Tibial nerve (tissue), 4 donors: ENCODE measurements around the gene TMEM181. TPM values are rescaled to one million over a fixed set of nuclear protein-coding genes. Genes with fewer than 3 reads are reported as not detected.
"Not testable (repeated sequence)": the region's sequence is repeated elsewhere in the genome, so short reads cannot be mapped to it uniquely, and the experiment has no call there.

Experiments
- DNase-seq, 2 donors: peaks; one replicate each; pipeline ENCODE4 v3.0.0-alpha.2; 2019; ENCODE audit warnings: low spot score in 2 of 2
- H3K27ac ChIP-seq, 4 donors: fragments of 200-600 bp; sonication (generic) in 3 of 4; one replicate each; pipeline ENCODE4 v1.5.1; 2017 to 2019; ENCODE audit warnings: mild to moderate bottlenecking in 1 of 4
- H3K27me3 ChIP-seq, 2 donors: fragments of 200-600 bp; sonication (generic) in 1 of 2; one replicate each; pipeline versions ENCODE4 v1.5.1 to v1.6.0; 2017 to 2019
- H3K36me3 ChIP-seq, 3 donors: fragments of 200-600 bp; sonication (generic); one replicate each; pipeline ENCODE4 v1.5.1; 2018 to 2019
- H3K4me1 ChIP-seq, 4 donors: fragments of 200-600 bp; sonication (generic) in 3 of 4; one replicate each; pipeline ENCODE4 v1.5.1; 2017 to 2019
- H3K4me3 ChIP-seq, 4 donors: fragments of 200-600 bp; sonication (generic) in 3 of 4; one replicate each; pipeline ENCODE4 v1.5.1; 2017 to 2019; ENCODE audit warnings: mild to moderate bottlenecking in 1 of 4, moderate library complexity in 1 of 4
- H3K9me3 ChIP-seq, 4 donors: fragments of 200-600 bp; sonication (generic) in 3 of 4; one replicate each; pipeline ENCODE4 v1.5.1; 2017 to 2019
- EP300 ChIP-seq, 2 donors: sonication (generic); formaldehyde crosslinking; IDR thresholded peaks; one replicate each; pipeline ENCODE4 v1.6.1; 2017; ENCODE audit warnings: antibody characterized with exemption in 2 of 2, mild to moderate bottlenecking in 1 of 2
- POLR2A ChIP-seq, 2 donors: fragments of 450-650 bp; IDR thresholded peaks; one replicate each; pipeline ENCODE4 v1.6.1; 2017; ENCODE audit warnings: antibody characterized with exemption in 2 of 2, mild to moderate bottlenecking in 2 of 2, moderate library complexity in 2 of 2
- WGBS, 2 donors: methylation state at CpG; one replicate each; pipeline ENCODE4 v1.1.5; 2018; 5-methylcytosine and 5-hydroxymethylcytosine counted together
- total RNA-seq, 4 donors: library from RNA; depleted of rRNA; stranded (reverse); fragments of >200 nt; gene quantifications; one replicate each; pipeline ENCODE4 v1.1.0, GENCODE V29; 2016
- TF ChIP-seq, protein P1 (sequence below), 5 experiments: fragments of 200-600 bp in 3 of 5; fragments of 450-650 bp in 2 of 5; sonication (generic) in 3 of 5; IDR thresholded peaks; one replicate each; pipeline ENCODE4 v1.5.1; 2016 to 2019; ENCODE audit warnings: antibody characterized with exemption in 5 of 5, mild to moderate bottlenecking in 3 of 5, moderate library complexity in 2 of 5

The TMEM181 gene
- total RNA-seq, 4 donors from 2014 or later = 14.1 to 19.0 (median 17.8) TPM

DNA sequence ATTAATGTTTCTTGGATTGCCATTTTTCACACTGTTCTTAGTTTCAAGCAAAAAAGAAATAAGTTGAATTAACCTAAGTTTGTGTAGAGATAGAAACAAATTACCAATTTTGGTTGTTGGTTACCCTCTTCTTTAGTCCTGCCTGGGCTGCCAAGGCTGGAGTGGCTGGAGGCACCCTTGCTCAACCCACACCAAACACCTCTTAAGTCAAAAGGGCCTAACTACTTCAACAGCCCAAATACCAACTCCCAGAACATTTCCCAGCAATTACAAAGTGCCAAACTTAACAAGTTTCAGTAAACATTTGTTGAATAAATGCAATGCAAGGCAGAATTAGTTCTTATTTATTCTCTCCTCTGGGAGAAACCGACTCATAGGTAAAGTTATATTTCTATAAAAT lies 38.1 kb upstream of the TMEM181 start:
- Histone ChIP-seq H3K9me3 (peaks cover 0 to 5% (median 0%) of the 10 kb centered on the region in 4 donors), H3K4me1 (peaks cover 0 to 14% (median 7%) of the 10 kb centered on the region in 4 donors), H3K36me3 (no peaks in the 10 kb centered on the region), H3K27ac (no peak overlapping the region), H3K4me3 (no peak overlapping the region), H3K27me3 (peaks cover 0 to 46% of the 10 kb centered on the region in 2 donors)
- TF ChIP-seq, protein P1, sequence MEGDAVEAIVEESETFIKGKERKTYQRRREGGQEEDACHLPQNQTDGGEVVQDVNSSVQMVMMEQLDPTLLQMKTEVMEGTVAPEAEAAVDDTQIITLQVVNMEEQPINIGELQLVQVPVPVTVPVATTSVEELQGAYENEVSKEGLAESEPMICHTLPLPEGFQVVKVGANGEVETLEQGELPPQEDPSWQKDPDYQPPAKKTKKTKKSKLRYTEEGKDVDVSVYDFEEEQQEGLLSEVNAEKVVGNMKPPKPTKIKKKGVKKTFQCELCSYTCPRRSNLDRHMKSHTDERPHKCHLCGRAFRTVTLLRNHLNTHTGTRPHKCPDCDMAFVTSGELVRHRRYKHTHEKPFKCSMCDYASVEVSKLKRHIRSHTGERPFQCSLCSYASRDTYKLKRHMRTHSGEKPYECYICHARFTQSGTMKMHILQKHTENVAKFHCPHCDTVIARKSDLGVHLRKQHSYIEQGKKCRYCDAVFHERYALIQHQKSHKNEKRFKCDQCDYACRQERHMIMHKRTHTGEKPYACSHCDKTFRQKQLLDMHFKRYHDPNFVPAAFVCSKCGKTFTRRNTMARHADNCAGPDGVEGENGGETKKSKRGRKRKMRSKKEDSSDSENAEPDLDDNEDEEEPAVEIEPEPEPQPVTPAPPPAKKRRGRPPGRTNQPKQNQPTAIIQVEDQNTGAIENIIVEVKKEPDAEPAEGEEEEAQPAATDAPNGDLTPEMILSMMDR (IDR thresholded peaks at IDR 0.05) = no peak
- TF ChIP-seq EP300 (IDR thresholded peaks at IDR 0.05) (no peak), POLR2A (IDR thresholded peaks at IDR 0.05) (no peak)
- WGBS, 2 donors = 89 to 96% methylated on average over 1 of the region's 1 CpG
- no peak for DNase-seq

DNA sequence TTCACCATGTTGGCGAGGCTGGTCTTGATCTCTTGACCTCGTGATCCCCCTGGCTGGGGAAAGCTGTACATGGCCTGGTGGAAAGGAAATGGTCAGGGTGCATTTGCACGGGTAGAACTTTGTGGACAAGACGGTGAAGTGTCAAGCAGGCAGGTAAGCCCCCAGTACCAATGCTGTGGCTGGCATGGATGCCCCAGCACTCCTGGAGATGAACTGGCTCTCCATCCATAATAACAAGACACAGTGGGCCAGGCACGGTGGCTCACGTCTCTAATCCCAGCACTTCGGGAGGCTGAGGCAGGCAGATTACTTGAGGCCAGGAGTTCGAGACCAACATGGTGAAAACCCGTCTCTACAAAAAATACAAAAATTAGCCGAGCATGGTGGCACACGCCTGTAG lies 37.3 kb upstream of the TMEM181 start:
- DNase-seq = no peak
- Histone ChIP-seq H3K27ac (no peak overlapping the region), H3K9me3 (peaks cover 0 to 13% (median 0%) of the 10 kb centered on the region in 4 donors), H3K36me3 (no peaks in the 10 kb centered on the region), H3K27me3 (peaks cover 0 to 37% of the 10 kb centered on the region in 2 donors), H3K4me1 (peaks cover 0 to 12% (median 7%) of the 10 kb centered on the region in 4 donors), H3K4me3 (no peak overlapping the region)
- whole genome bisulfite sequencing, 2 donors = 96 to 97% methylated on average over 11 of the region's 11 CpGs
- TF ChIP-seq, protein P1 (IDR thresholded peaks at IDR 0.05) = no peak
- no peak for TF ChIP-seq EP300 (IDR thresholded peaks at IDR 0.05)
- no peak for TF ChIP-seq POLR2A (IDR thresholded peaks at IDR 0.05)

DNA sequence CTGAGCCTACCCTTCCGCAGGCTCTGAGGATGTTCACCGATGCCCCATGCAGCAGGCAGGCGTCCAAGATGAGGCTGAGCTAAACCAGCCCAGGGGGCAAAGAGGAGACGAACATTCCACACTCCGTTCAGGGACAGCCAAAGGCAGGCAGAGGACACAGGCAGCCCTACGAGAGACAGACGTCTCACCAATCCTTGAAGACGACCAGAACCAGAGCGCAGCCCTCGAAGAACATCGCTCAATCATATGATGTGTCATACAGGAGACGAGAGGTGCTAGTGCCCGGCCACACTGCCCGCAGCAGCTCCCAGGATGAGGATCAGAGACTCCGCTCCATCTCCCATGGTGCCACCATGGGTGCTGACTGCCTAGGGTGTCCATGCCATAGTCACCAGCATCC lies 35.6 kb upstream of the TMEM181 start:
- H3K27me3 ChIP-seq = peaks cover 0 to 22% of the 10 kb centered on the region in 2 donors
- TF ChIP-seq POLR2A (IDR thresholded peaks at IDR 0.05) (no peak), EP300 (IDR thresholded peaks at IDR 0.05) (no peak)
- TF ChIP-seq, protein P1 (IDR thresholded peaks at IDR 0.05) = no peak
- H3K36me3 ChIP-seq = no peaks in the 10 kb centered on the region
- no peak overlapping the region for H3K4me3 ChIP-seq
- 91 to 96% methylated on average over 10 to 15 of the region's 15 CpGs for WGBS, 2 donors
- H3K27ac ChIP-seq = no peak overlapping the region
- peaks cover 0 to 27% (median 0%) of the 10 kb centered on the region in 4 donors for H3K9me3 ChIP-seq
- no peaks in the 10 kb centered on the region for H3K4me1 ChIP-seq
- no peak for DNase-seq

DNA sequence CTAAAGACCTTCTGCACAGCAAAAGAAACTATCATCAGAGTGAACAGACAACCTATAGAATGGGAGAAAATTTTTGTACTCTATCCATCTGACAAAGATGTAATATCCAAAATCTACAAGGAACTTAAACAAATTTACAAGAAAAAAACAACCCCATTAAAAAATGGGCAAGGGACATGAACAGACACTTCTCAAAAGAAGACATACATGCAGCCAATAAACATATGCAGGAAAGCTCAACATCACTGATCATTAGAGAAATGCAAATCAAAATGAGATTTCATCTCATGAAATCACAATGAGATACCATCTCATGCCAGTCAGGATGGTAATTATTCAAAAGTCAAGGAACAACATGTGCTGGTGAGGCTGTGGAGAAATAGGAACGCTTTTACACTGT lies 32.0 kb upstream of the TMEM181 start:
- DNase-seq, H3K4me3 ChIP-seq, H3K27me3 ChIP-seq, H3K4me1 ChIP-seq, H3K27ac ChIP-seq, H3K36me3 ChIP-seq: not testable (repeated sequence)
- WGBS, 2 donors = 77 to 81% methylated on average over 1 of the region's 1 CpG
- peaks cover 0 to 40% (median 0%) of the 10 kb centered on the region in 4 donors for H3K9me3 ChIP-seq

GRCh38 chr6:158528826-158529225 lies 31.1 kb upstream of the TMEM181 start:
- Histone ChIP-seq H3K9me3 (peaks cover 0 to 50% (median 0%) of the 10 kb centered on the region in 4 donors), H3K4me1 (no peaks in the 10 kb centered on the region), H3K36me3 (no peaks in the 10 kb centered on the region), H3K4me3 (no peak overlapping the region), H3K27ac (no peak overlapping the region), H3K27me3 (peaks cover 0 to 8% of the 10 kb centered on the region in 2 donors)
- WGBS, 2 donors = 76 to 78% methylated on average over 6 of the region's 6 CpGs
- no peak for DNase-seq
- TF ChIP-seq POLR2A (IDR thresholded peaks at IDR 0.05) (no peak), EP300 (IDR thresholded peaks at IDR 0.05) (no peak)
- TF ChIP-seq, protein P1 (IDR thresholded peaks at IDR 0.05) = no peak

- H3K9me3 ChIP-seq = peaks cover 0 to 49% (median 0%) of the 10 kb centered on the region in 4 donors
- H3K4me1 ChIP-seq = no peaks in the 10 kb centered on the region
- no peak overlapping the region for H3K27ac ChIP-seq
- H3K36me3 ChIP-seq = no peaks in the 10 kb centered on the region
- TF ChIP-seq, protein P1 (IDR thresholded peaks at IDR 0.05) = no peak
- TF ChIP-seq POLR2A (IDR thresholded peaks at IDR 0.05) (no peak), EP300 (IDR thresholded peaks at IDR 0.05) (no peak)
- DNase-seq = no peak
- no peak overlapping the region for H3K4me3 ChIP-seq
- 76 to 77% methylated on average over 8 of the region's 8 CpGs for WGBS, 2 donors
- H3K27me3 ChIP-seq = peaks cover 0 to 7% of the 10 kb centered on the region in 2 donors
Observed at GRCh38 chr6:158529629-158530028, 30.3 kb upstream of the TMEM181 start.
